Measurements from ENCODE around the gene WNK1.

The WNK1 gene

GRCh38 chr12:728781-729180 lies 23.6 kb upstream of the WNK1 start:
- DNase-seq (ENCODE audit: low read depth), result no peak
- no peak overlapping the region for H3K4me3 ChIP-seq (ENCODE audit: low read length)
- TF ChIP-seq, protein P1, sequence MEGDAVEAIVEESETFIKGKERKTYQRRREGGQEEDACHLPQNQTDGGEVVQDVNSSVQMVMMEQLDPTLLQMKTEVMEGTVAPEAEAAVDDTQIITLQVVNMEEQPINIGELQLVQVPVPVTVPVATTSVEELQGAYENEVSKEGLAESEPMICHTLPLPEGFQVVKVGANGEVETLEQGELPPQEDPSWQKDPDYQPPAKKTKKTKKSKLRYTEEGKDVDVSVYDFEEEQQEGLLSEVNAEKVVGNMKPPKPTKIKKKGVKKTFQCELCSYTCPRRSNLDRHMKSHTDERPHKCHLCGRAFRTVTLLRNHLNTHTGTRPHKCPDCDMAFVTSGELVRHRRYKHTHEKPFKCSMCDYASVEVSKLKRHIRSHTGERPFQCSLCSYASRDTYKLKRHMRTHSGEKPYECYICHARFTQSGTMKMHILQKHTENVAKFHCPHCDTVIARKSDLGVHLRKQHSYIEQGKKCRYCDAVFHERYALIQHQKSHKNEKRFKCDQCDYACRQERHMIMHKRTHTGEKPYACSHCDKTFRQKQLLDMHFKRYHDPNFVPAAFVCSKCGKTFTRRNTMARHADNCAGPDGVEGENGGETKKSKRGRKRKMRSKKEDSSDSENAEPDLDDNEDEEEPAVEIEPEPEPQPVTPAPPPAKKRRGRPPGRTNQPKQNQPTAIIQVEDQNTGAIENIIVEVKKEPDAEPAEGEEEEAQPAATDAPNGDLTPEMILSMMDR (conservative IDR thresholded peaks at IDR 0.05; ENCODE audit: low read length), result no peak

GRCh38 chr12:729221-729620 lies 23.2 kb upstream of the WNK1 start:
- TF ChIP-seq, protein P1 (conservative IDR thresholded peaks at IDR 0.05; ENCODE audit: low read length), result no peak
- H3K4me3 ChIP-seq (ENCODE audit: low read length), result no peak overlapping the region
- DNase-seq (ENCODE audit: low read depth), result no peak

DNA sequence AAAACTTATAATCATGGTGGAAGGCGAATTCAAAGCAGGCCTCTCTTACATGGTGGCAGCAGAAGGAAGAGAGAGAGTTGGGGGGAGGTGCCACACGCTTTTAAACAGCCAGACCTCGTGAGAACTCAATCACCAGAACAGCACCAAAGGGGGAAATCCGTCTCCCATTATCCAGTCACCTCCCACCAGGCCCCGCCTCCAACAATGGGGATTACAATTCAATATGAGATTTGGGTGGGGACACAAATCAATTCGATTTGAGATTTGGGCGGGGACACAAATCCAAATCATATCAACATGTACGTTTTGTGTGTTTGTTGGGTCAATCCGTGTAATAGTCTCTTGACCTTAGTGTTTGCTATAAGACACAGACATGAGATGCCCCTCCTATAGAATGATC lies 21.8 kb upstream of the WNK1 start:
- H3K4me3 ChIP-seq (ENCODE audit: low read length), result no peak overlapping the region
- DNase-seq (ENCODE audit: low read depth), result no peak
- TF ChIP-seq, protein P1 (conservative IDR thresholded peaks at IDR 0.05; ENCODE audit: low read length), result no peak

DNA sequence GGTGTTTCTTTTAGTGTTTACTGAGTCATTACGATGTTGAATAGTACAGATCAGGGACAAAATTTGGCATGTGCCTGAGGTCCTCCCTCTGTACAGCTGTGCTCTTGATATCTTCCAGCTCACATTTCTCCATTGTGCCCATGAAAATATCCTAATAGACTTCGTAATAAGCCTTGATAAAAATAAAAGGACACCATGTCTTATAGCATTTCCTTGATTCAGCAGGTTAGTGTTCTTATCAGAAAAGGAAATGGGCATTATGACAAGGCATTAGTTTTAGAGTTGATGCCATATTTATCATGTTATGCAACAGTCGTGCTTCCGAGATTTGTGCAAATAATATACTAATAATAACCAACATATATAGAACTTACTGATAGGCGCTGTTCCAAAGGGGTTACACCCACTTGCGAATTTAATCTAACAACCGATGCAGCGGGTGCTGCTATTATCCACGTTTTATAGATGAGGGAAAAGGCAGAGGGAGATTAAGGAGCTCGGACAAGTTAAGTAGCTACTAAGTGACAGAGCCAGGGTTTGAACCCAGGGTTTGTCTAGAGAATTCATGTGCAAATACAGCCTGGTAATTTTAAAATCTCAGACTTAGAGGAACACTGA lies 15.1 kb upstream of the WNK1 start:
- TF ChIP-seq, protein P1 (conservative IDR thresholded peaks at IDR 0.05; ENCODE audit: low read length), result no peak
- no peak overlapping the region for H3K4me3 ChIP-seq (ENCODE audit: low read length)
- DNase-seq (ENCODE audit: low read depth), result no peak

- no peak for DNase-seq (ENCODE audit: low read depth)
- TF ChIP-seq, protein P1 (conservative IDR thresholded peaks at IDR 0.05; ENCODE audit: low read length), result no peak
- no peak overlapping the region for H3K4me3 ChIP-seq (ENCODE audit: low read length)
Observed at GRCh38 chr12:738712-739111, 13.7 kb upstream of the WNK1 start.

DNA sequence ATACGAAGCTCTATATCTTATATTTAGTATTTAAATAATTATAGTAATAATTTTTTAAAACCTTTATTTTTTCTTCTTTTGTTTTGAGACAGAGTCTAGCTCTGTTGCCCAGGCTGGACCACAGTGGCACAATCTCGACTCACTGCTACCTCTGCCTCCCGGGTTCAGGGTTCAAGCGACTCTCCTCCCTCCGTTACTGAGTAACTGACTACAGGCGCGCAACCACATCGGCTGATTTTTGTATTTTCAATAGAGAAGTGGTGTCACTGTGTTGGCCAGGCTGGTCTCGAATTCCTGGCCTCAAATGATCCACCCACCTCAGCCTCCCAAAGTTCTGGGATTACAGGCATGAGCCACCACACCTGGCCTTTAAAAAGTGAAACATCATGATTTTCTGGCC lies 13.0 kb upstream of the WNK1 start:
- TF ChIP-seq, protein P1 (conservative IDR thresholded peaks at IDR 0.05; ENCODE audit: low read length), result no peak
- no peak for DNase-seq (ENCODE audit: low read depth)
- no peak overlapping the region for H3K4me3 ChIP-seq (ENCODE audit: low read length)

- no peak for DNase-seq (ENCODE audit: low read depth)
- TF ChIP-seq, protein P1 (conservative IDR thresholded peaks at IDR 0.05; ENCODE audit: low read length), result no peak
Observed at GRCh38 chr12:740921-741320, 11.5 kb upstream of the WNK1 start.

More at GRCh38 chr12:740921-741320, 11.5 kb upstream of the WNK1 start:
- no peak overlapping the region for H3K4me3 ChIP-seq (ENCODE audit: low read length)

Data from AG10803 (cell line).